ENCODE data around the gene BCL2L1. TPM values are rescaled to one million over a fixed set of nuclear protein-coding genes. Genes with fewer than 3 reads are reported as not detected.

BCL2L1 gene
- total and polyA plus RNA-seq, 10 of the 15 experiments (the other 5 are each of a cell fraction or from before 2014, with no cell fraction given), result 0.63 to 67.7 (median 43.6) TPM

- ATAC-seq, result no peak
- Histone ChIP-seq H3K9ac (ENCODE audit: control insufficient read depth, insufficient read depth, low read length) (no peak overlapping the region), H2AFZ (ENCODE audit: control insufficient read depth, low read depth, low read length) (no peak overlapping the region), H3K27ac (ENCODE audit: control insufficient read depth, insufficient read depth) (no peak overlapping the region), H3K9me3 (replicated peaks; ENCODE audit: control insufficient read depth, insufficient read depth, low read length) (no peaks in the 10 kb centered on the region; the same call in 2 of the 3 replicates), H4K20me1 (ENCODE audit: control insufficient read depth, insufficient read depth) (no peaks in the 10 kb centered on the region), H3K4me2 (ENCODE audit: control insufficient read depth, insufficient read depth) (peak overlapping the region; percentile 80; the same call in 1 of the 2 replicates), H3K27me3 (replicated peaks in 1 of 2; ENCODE audit: control insufficient read depth in 2 of 2, insufficient read depth in 2 of 2, low read length in 1 of 2) (no peaks in the 10 kb centered on the region), H3K4me3 (no peak overlapping the region), H3K36me3 (ENCODE audit: control insufficient read depth in 2 of 2, insufficient read depth in 2 of 2, low read length in 1 of 2) (peaks cover 7% of the 10 kb centered on the region in 2 experiments), H3K79me2 (ENCODE audit: control insufficient read depth, insufficient read depth, low read length) (peaks cover 33% of the 10 kb centered on the region), H3K4me1 (ENCODE audit: control insufficient read depth, insufficient read depth, low read length) (peaks cover 30% of the 10 kb centered on the region)
- CTCF ChIA-PET, result interaction anchor here (0.6 to 25.1 kb wide), 4 partner anchors 15 to 93 kb away, joined by 3 to 254 read pairs (median 16); partner anchors contain the start of gene BCL2L1
- SMC1A ChIA-PET (ENCODE audit: uncharacterized antibody, unreplicated experiment), result interaction anchor here (1.3 to 3.9 kb wide), 8 partner anchors 12 to 44 kb away, joined by 3 to 38 read pairs (median 8); partner anchors contain the start of gene BCL2L1
- in situ Hi-C loops (cut with MboI) (no loop called here), intact Hi-C loops (cut with micrococcal nuclease; ENCODE audit: unreplicated experiment) (no loop called here)
- RAD21 ChIA-PET (ENCODE audit: unreplicated experiment), result interaction anchor here (0.8 to 4.5 kb wide), 7 partner anchors 12 to 44 kb away, joined by 3 to 28 read pairs (median 4); partner anchors contain the start of gene BCL2L1
- no peak for DNase-seq (ENCODE audit: low read depth, low spot score)
- POLR2A ChIA-PET, result interaction anchor here (1.0 to 3.6 kb wide), 6 partner anchors 9 to 31 kb away, joined by 3 to 34 read pairs (median 4); no protein-coding TSS in a partner anchor
- no TSS peak for BruUV-seq (replicated peaks)
- FAIRE-seq, result no peak
- TF ChIP-seq NR2C1 (IDR thresholded peaks at IDR 0.05) (no peak), ATF2 (IDR thresholded peaks at IDR 0.05; ENCODE audit: low read length) (no peak), CTCF (IDR thresholded peaks at IDR 0.05 in 2 of 3, conservative IDR thresholded peaks at IDR 0.05 in 1 of 3; ENCODE audit: control insufficient read depth in 2 of 3, extremely low read depth in 1 of 3, insufficient read depth in 1 of 3, low read depth in 3 of 3, low read length in 3 of 3) (no peak), BMI1 (IDR thresholded peaks at IDR 0.05; ENCODE audit: borderline replicate concordance) (no peak), TBL1XR1 (IDR thresholded peaks at IDR 0.05; ENCODE audit: low read depth, low read length) (no peak), PKNOX1 (IDR thresholded peaks at IDR 0.05) (no peak), MTA3 (IDR thresholded peaks at IDR 0.05; ENCODE audit: borderline replicate concordance, low read length) (no peak), ZBTB40 (IDR thresholded peaks at IDR 0.05; ENCODE audit: borderline replicate concordance) (no peak), TCF12 (IDR thresholded peaks at IDR 0.05; ENCODE audit: low read depth, low read length) (no peak), CHD2 (IDR thresholded peaks at IDR 0.05; ENCODE audit: borderline replicate concordance, low read depth, low read length) (no peak), BHLHE40 (IDR thresholded peaks at IDR 0.05; ENCODE audit: borderline replicate concordance in 1 of 2, low read depth in 2 of 2, low read length in 1 of 2) (no peak), NFYA (IDR thresholded peaks at IDR 0.05; ENCODE audit: borderline replicate concordance, low read depth, low read length) (no peak), EP300 (IDR thresholded peaks at IDR 0.05; ENCODE audit: borderline replicate concordance in 1 of 2, control insufficient read depth in 1 of 2, low read depth in 2 of 2, low read length in 2 of 2) (no peak), ZNF622 (IDR thresholded peaks at IDR 0.05) (no peak), SIN3A (IDR thresholded peaks at IDR 0.05; ENCODE audit: low read depth, low read length) (no peak), NRF1 (conservative IDR thresholded peaks at IDR 0.05; ENCODE audit: low read depth, low read length) (no peak)
Observed at GRCh38 chr20:31705191-31705590, 17.5 kb downstream of the BCL2L1 start.
